Measurements from ENCODE around the gene NKX1-1. TPM values are rescaled to one million over a fixed set of nuclear protein-coding genes. Genes with fewer than 3 reads are reported as not detected.

NKX1-1 gene
- total RNA-seq, 2 donors from 2014 or later, result not detected

- H3K27ac ChIP-seq (ENCODE audit: low read depth, low read length), result no peak overlapping the region
- Mint-ChIP-seq H3K9me3 (peaks cover 12% of the 10 kb centered on the region), H3K27ac (no peak overlapping the region), H3K4me3 (no peak overlapping the region), H3K4me1 (no peaks in the 10 kb centered on the region), H3K27me3 (ENCODE audit: insufficient read depth) (no peaks in the 10 kb centered on the region), H3K36me3 (ENCODE audit: low read depth) (peaks cover 35% of the 10 kb centered on the region)
- no peaks in the 10 kb centered on the region for H3K4me1 ChIP-seq (ENCODE audit: control insufficient read depth, insufficient read depth, low read length)
- TF ChIP-seq, protein P1, sequence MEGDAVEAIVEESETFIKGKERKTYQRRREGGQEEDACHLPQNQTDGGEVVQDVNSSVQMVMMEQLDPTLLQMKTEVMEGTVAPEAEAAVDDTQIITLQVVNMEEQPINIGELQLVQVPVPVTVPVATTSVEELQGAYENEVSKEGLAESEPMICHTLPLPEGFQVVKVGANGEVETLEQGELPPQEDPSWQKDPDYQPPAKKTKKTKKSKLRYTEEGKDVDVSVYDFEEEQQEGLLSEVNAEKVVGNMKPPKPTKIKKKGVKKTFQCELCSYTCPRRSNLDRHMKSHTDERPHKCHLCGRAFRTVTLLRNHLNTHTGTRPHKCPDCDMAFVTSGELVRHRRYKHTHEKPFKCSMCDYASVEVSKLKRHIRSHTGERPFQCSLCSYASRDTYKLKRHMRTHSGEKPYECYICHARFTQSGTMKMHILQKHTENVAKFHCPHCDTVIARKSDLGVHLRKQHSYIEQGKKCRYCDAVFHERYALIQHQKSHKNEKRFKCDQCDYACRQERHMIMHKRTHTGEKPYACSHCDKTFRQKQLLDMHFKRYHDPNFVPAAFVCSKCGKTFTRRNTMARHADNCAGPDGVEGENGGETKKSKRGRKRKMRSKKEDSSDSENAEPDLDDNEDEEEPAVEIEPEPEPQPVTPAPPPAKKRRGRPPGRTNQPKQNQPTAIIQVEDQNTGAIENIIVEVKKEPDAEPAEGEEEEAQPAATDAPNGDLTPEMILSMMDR (conservative IDR thresholded peaks at IDR 0.05), result no peak
- 95 to 98% methylated on average over 33 to 44 of the region's 44 CpGs for WGBS, 2 experiments (ENCODE audit: insufficient coverage in 1 of 2, insufficient read length in 1 of 2)
- peak; percentile 36 for DNase-seq
- H3K27me3 ChIP-seq (ENCODE audit: control insufficient read depth, insufficient read depth, low read length, poor library complexity, severe bottlenecking), result no peaks in the 10 kb centered on the region
- H3K9ac ChIP-seq (ENCODE audit: extremely low read depth, low read length, poor library complexity, severe bottlenecking), result no peak overlapping the region
- peaks cover 15% of the 10 kb centered on the region for H3K9me3 ChIP-seq (ENCODE audit: control insufficient read depth, low read length)
- peaks cover 5% of the 10 kb centered on the region for H3K36me3 ChIP-seq (ENCODE audit: control insufficient read depth, insufficient read depth, low read length)
- no peak overlapping the region for H3K4me3 ChIP-seq (ENCODE audit: low read length)
Observed at GRCh38 chr4:1385373-1386340, 20.6 kb downstream of the NKX1-1 start.

- H3K4me3 ChIP-seq (ENCODE audit: low read length), result no peak overlapping the region
- TF ChIP-seq, protein P1 (conservative IDR thresholded peaks at IDR 0.05), result no peak
- H3K9me3 ChIP-seq (ENCODE audit: control insufficient read depth, low read length), result peaks cover 15% of the 10 kb centered on the region
- no peak overlapping the region for H3K27ac ChIP-seq (ENCODE audit: low read depth, low read length)
- Mint-ChIP-seq H3K9me3 (peaks cover 12% of the 10 kb centered on the region), H3K4me3 (no peak overlapping the region), H3K4me1 (no peaks in the 10 kb centered on the region), H3K27ac (no peak overlapping the region), H3K27me3 (ENCODE audit: insufficient read depth) (no peaks in the 10 kb centered on the region), H3K36me3 (ENCODE audit: low read depth) (peaks cover 32% of the 10 kb centered on the region)
- H3K4me1 ChIP-seq (ENCODE audit: control insufficient read depth, insufficient read depth, low read length), result no peaks in the 10 kb centered on the region
- DNase-seq, result peak; percentile 35
- peaks cover 5% of the 10 kb centered on the region for H3K36me3 ChIP-seq (ENCODE audit: control insufficient read depth, insufficient read depth, low read length)
- WGBS, 2 experiments (ENCODE audit: insufficient coverage in 1 of 2, insufficient read length in 1 of 2), result 91 to 98% methylated on average over 11 to 16 of the region's 16 CpGs
- H3K9ac ChIP-seq (ENCODE audit: extremely low read depth, low read length, poor library complexity, severe bottlenecking), result no peak overlapping the region
- H3K27me3 ChIP-seq (ENCODE audit: control insufficient read depth, insufficient read depth, low read length, poor library complexity, severe bottlenecking), result no peaks in the 10 kb centered on the region
Observed at GRCh38 chr4:1384675-1385372, 21.4 kb downstream of the NKX1-1 start.

GRCh38 chr4:1383728-1384591 lies 22.3 kb downstream of the NKX1-1 start:
- Mint-ChIP-seq H3K9me3 (peaks cover 9% of the 10 kb centered on the region), H3K4me1 (no peaks in the 10 kb centered on the region), H3K27me3 (ENCODE audit: insufficient read depth) (no peaks in the 10 kb centered on the region), H3K4me3 (no peak overlapping the region), H3K36me3 (ENCODE audit: low read depth) (peaks cover 26% of the 10 kb centered on the region), H3K27ac (no peak overlapping the region)
- TF ChIP-seq, protein P1 (conservative IDR thresholded peaks at IDR 0.05), result no peak
- Histone ChIP-seq H3K4me3 (ENCODE audit: low read length) (no peak overlapping the region), H3K4me1 (ENCODE audit: control insufficient read depth, insufficient read depth, low read length) (no peaks in the 10 kb centered on the region), H3K27ac (ENCODE audit: low read depth, low read length) (no peak overlapping the region), H3K9ac (ENCODE audit: extremely low read depth, low read length, poor library complexity, severe bottlenecking) (no peak overlapping the region), H3K36me3 (ENCODE audit: control insufficient read depth, insufficient read depth, low read length) (peaks cover 5% of the 10 kb centered on the region), H3K9me3 (ENCODE audit: control insufficient read depth, low read length) (peaks cover 14% of the 10 kb centered on the region), H3K27me3 (ENCODE audit: control insufficient read depth, insufficient read depth, low read length, poor library complexity, severe bottlenecking) (no peaks in the 10 kb centered on the region)
- DNase-seq, result peak; percentile 32
- WGBS, 2 experiments (ENCODE audit: insufficient coverage in 1 of 2, insufficient read length in 1 of 2), result 91 to 93% methylated on average over 17 to 34 of the region's 34 CpGs
